ENCODE results near the gene HPDL.
"Not testable (repeated sequence)": the region's sequence is repeated elsewhere in the genome, so short reads cannot be mapped to it uniquely, and the experiment has no call there.

Gene HPDL

DNA sequence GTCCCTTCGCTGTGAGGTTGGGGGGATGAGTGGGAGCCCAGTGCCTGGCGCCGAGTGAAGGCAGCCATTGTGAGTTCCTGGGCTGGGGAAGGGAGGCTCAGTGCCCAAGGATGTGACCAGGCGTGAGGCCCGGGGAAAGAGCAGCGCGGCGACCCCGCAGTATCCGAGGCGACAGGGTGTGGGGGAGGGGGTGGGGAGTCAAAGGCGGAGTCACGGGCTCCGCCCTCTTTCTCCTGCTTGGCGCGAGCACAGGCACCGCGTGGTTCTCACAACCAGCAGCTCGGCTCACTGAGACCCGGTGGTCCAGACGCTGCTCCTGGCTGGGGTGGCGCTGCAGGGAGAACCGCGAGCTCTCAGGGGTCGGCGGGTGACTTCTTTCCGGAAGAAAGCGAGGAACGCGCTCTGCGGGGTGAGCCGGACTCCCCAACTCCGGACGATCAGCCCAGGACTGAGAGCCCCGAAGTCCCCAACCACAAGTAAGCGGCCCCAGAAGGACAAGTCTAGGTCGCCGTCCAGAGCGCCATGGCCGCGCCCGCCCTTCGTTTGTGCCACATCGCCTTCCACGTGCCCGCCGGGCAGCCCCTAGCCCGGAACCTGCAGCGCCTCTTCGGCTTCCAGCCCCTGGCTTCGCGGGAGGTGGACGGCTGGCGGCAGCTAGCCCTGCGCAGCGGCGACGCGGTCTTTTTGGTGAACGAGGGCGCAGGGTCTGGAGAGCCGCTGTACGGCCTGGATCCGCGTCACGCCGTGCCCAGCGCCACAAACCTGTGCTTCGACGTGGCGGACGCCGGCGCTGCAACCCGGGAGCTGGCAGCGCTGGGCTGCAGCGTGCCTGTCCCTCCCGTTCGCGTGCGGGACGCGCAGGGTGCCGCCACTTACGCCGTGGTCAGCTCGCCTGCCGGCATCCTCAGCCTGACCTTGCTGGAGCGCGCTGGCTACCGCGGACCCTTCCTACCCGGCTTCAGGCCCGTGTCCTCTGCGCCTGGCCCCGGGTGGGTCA lies at the start of gene HPDL:
TSS of gene HPDL (plus strand) at position 269 of the 997 bp plus-strand sequence. CDS start at position 523, 254 bp downstream.
- peak within 1 kb of the TSS; percentile 78 for H3K4me3 ChIP-seq (ENCODE audit: low read length)
- no peak for TF ChIP-seq EZH2phosphoT487 (IDR thresholded peaks at IDR 0.05; ENCODE audit: borderline replicate concordance, low read length)
- TF ChIP-seq, protein P1, sequence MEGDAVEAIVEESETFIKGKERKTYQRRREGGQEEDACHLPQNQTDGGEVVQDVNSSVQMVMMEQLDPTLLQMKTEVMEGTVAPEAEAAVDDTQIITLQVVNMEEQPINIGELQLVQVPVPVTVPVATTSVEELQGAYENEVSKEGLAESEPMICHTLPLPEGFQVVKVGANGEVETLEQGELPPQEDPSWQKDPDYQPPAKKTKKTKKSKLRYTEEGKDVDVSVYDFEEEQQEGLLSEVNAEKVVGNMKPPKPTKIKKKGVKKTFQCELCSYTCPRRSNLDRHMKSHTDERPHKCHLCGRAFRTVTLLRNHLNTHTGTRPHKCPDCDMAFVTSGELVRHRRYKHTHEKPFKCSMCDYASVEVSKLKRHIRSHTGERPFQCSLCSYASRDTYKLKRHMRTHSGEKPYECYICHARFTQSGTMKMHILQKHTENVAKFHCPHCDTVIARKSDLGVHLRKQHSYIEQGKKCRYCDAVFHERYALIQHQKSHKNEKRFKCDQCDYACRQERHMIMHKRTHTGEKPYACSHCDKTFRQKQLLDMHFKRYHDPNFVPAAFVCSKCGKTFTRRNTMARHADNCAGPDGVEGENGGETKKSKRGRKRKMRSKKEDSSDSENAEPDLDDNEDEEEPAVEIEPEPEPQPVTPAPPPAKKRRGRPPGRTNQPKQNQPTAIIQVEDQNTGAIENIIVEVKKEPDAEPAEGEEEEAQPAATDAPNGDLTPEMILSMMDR (IDR thresholded peaks at IDR 0.05; ENCODE audit: low read depth, low read length, poor library complexity, severe bottlenecking): peak; percentile 13

DNA sequence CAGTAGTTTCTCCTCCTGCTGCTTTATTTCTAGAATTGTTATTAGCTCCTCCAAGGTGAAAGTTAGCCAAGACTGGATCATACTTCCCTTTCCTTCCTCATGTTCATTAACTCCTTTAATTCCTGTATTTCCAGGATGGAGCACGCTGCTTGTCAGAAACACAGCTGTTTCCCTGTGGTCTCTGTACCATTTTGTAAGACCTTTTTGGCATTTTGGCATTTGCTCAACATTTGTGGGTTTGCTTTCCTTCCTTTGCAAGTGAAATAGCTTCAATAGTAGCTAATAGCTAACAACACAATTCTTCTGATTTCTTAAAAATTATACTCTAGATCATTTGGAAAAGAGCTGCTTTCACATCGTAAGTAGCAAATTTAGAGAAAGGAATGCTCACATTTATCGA lies 44.3 kb upstream of the HPDL start:
- Histone ChIP-seq H3K9me3 (ENCODE audit: control insufficient read depth, insufficient read depth, low read length) (no peaks in the 10 kb centered on the region), H3K27ac (ENCODE audit: low read depth, low read length) (no peak overlapping the region), H4K20me1 (ENCODE audit: control insufficient read depth, insufficient read depth, low read depth, low read length) (no peaks in the 10 kb centered on the region), H3K79me2 (ENCODE audit: control insufficient read depth, low read length) (no peaks in the 10 kb centered on the region), H3K4me1 (ENCODE audit: control insufficient read depth, low read length) (no peaks in the 10 kb centered on the region), H3F3A (ENCODE audit: control insufficient read depth, insufficient read depth) (no peaks in the 10 kb centered on the region), H3K27me3 (ENCODE audit: control insufficient read depth, low read length) (peaks cover 5% of the 10 kb centered on the region; the same call in 1 of the 2 replicates), H3K36me3 (ENCODE audit: control insufficient read depth, low read length) (no peaks in the 10 kb centered on the region), H3K9me2 (replicated peaks; ENCODE audit: control insufficient read depth, low read length) (no peaks in the 10 kb centered on the region), H3K4me3 (ENCODE audit: low read length) (no peak overlapping the region), H3K4me2 (ENCODE audit: low read length) (no peak overlapping the region)
- TF ChIP-seq, protein P1 (IDR thresholded peaks at IDR 0.05; ENCODE audit: low read depth, low read length, poor library complexity, severe bottlenecking): no peak
- TF ChIP-seq EZH2phosphoT487 (IDR thresholded peaks at IDR 0.05; ENCODE audit: borderline replicate concordance, low read length): no peak

More for the DNA sequence above, at the start of gene HPDL:
- Histone ChIP-seq H3K9me3 (ENCODE audit: control insufficient read depth, insufficient read depth, low read length) (no peaks in the 10 kb centered on the region), H3F3A (ENCODE audit: control insufficient read depth, insufficient read depth) (peaks cover 10% of the 10 kb centered on the region), H3K4me2 (ENCODE audit: low read length) (peak within 1 kb of the TSS; percentile 89), H3K4me1 (ENCODE audit: control insufficient read depth, low read length) (peaks cover 34% of the 10 kb centered on the region), H4K20me1 (ENCODE audit: control insufficient read depth, insufficient read depth, low read depth, low read length) (no peaks in the 10 kb centered on the region), H3K79me2 (ENCODE audit: control insufficient read depth, low read length) (peaks cover 30% of the 10 kb centered on the region), H3K9me2 (replicated peaks; ENCODE audit: control insufficient read depth, low read length) (no peaks in the 10 kb centered on the region), H3K27me3 (ENCODE audit: control insufficient read depth, low read length) (no peaks in the 10 kb centered on the region), H3K36me3 (ENCODE audit: control insufficient read depth, low read length) (peaks cover 27% of the 10 kb centered on the region), H3K27ac (ENCODE audit: low read depth, low read length) (peak within 1 kb of the TSS; percentile 36)

DNA sequence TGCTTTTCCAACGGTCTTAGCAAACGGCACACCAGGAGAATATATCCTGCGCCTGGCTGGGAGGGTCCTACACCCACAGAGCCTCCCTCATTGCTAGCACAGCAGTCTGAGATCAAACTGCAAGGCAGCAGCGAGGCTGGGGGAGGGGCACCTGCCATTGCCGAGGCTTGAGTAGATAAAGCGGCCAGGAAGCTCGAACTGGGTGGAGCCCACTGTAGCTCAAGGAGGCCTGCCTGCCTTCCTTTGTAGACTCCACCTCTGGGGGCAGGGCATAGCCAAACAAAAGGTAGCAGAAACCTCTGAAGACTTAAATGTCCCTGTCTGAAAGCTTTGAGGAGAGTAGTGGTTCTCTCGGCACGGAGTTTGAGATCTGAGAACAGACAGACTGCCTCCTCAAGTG lies 41.8 kb upstream of the HPDL start:
- not testable (repeated sequence) for H3F3A ChIP-seq (ENCODE audit: control insufficient read depth, insufficient read depth); H3K4me3 ChIP-seq (ENCODE audit: low read length); H3K36me3 ChIP-seq (ENCODE audit: control insufficient read depth, low read length); H3K4me1 ChIP-seq (ENCODE audit: control insufficient read depth, low read length); H3K9me3 ChIP-seq (ENCODE audit: control insufficient read depth, insufficient read depth, low read length); H3K9me2 ChIP-seq (replicated peaks; ENCODE audit: control insufficient read depth, low read length); H3K27me3 ChIP-seq (ENCODE audit: control insufficient read depth, low read length); H3K4me2 ChIP-seq (ENCODE audit: low read length); H3K79me2 ChIP-seq (ENCODE audit: control insufficient read depth, low read length); H4K20me1 ChIP-seq (ENCODE audit: control insufficient read depth, insufficient read depth, low read depth, low read length); H3K27ac ChIP-seq (ENCODE audit: low read depth, low read length)

DNA sequence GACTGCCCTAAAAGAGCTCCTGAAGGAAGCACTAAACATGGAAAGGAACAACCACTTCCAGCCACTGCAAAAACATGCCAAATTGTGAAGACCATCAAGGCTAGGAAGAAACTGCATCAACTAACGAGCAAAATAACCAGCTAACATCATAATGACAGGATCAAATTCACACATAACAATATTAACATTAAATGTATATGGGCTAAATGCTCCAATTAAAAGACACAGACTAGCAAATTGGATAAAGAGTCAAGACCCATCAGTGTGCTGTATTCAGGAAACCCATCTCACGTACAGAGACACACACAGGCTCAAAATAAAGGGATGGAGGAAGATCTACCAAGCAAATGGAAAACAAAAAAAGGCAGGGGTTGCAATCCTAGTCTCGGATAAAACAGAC lies 40.2 kb upstream of the HPDL start:
- H3K4me2 ChIP-seq (ENCODE audit: low read length); H4K20me1 ChIP-seq (ENCODE audit: control insufficient read depth, insufficient read depth, low read depth, low read length); H3K27ac ChIP-seq (ENCODE audit: low read depth, low read length); H3K4me3 ChIP-seq (ENCODE audit: low read length); H3K79me2 ChIP-seq (ENCODE audit: control insufficient read depth, low read length); H3K9me2 ChIP-seq (replicated peaks; ENCODE audit: control insufficient read depth, low read length); H3K9me3 ChIP-seq (ENCODE audit: control insufficient read depth, insufficient read depth, low read length); H3K36me3 ChIP-seq (ENCODE audit: control insufficient read depth, low read length); H3F3A ChIP-seq (ENCODE audit: control insufficient read depth, insufficient read depth); H3K27me3 ChIP-seq (ENCODE audit: control insufficient read depth, low read length); H3K4me1 ChIP-seq (ENCODE audit: control insufficient read depth, low read length): not testable (repeated sequence)

DNA sequence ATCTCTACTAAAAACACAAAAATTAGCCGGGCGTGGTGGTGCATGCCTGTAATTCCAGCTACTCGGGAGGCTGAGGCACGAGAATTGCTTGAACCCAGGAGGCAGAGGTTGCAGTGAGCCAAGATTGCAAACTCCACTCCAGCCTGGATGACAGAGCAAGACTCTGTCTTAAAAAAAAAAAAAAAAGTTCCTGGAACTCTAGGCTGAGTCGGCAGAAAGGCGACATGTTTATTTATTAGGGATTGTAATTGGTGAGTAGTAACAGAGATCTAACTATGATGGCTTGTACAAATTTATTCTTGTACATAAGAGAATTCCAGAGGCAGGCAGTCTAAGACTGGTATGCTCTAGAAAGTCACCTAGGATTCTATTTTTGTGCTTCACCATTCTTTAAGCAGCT lies 35.7 kb upstream of the HPDL start:
- H3K4me2 ChIP-seq (ENCODE audit: low read length); H3K27ac ChIP-seq (ENCODE audit: low read depth, low read length); H3K4me1 ChIP-seq (ENCODE audit: control insufficient read depth, low read length); H3K9me3 ChIP-seq (ENCODE audit: control insufficient read depth, insufficient read depth, low read length); H3K27me3 ChIP-seq (ENCODE audit: control insufficient read depth, low read length); H3K4me3 ChIP-seq (ENCODE audit: low read length); H3K9me2 ChIP-seq (replicated peaks; ENCODE audit: control insufficient read depth, low read length); H3K79me2 ChIP-seq (ENCODE audit: control insufficient read depth, low read length); H4K20me1 ChIP-seq (ENCODE audit: control insufficient read depth, insufficient read depth, low read depth, low read length); H3K36me3 ChIP-seq (ENCODE audit: control insufficient read depth, low read length); H3F3A ChIP-seq (ENCODE audit: control insufficient read depth, insufficient read depth): not testable (repeated sequence)

Data from DOHH2 (cell line).